H1 (cell line): ENCODE results near the gene ITGB5. TPM values are rescaled to one million over a fixed set of nuclear protein-coding genes. Genes with fewer than 3 reads are reported as not detected.

Experiments
- CTCF ChIA-PET: fragments of 300-600 bp; sonication (Branson Sonifier 250); formaldehyde crosslinking; loops from one replicate; lab custom pipeline; 2021; ENCODE audit not compliant: partially characterized antibody; lab: Charles Lee
- POLR2A ChIA-PET: fragments of 300-600 bp; sonication (Branson Sonifier 250); formaldehyde crosslinking; loops from one replicate; lab custom pipeline; 2021; ENCODE audit warnings: inconsistent platforms; ENCODE audit not compliant: partially characterized antibody; lab: Charles Lee
- DNase-seq, 2 experiments: peaks; one replicate each; pipeline versions ENCODE4 v3.0.0 to v3.0.0-alpha.2; 2010 to 2022; ENCODE audit warnings: low spot score in 2 of 2, low read depth in 1 of 2, mixed read lengths in 1 of 2
- FAIRE-seq: peaks from 2 replicates; lab custom pipeline; 2011; peaks lifted over from hg19 to GRCh38; lab: Jason Lieb, UNC
- H2AFZ ChIP-seq: 2 replicates; pipeline ENCODE4 v1.8.1; 2012; ENCODE audit warnings: low read length, inconsistent platforms
- H2AK5ac ChIP-seq: 2 replicates; pipeline ENCODE4 v1.6.1; 2013; ENCODE audit warnings: low read depth, low read length
- H2BK120ac ChIP-seq: replicated peaks from 2 replicates; pipeline ENCODE3; 2013; ENCODE audit warnings: low read depth, low read length, inconsistent platforms
- H2BK12ac ChIP-seq: 2 replicates; pipeline ENCODE4 v1.6.1; 2013; ENCODE audit warnings: low read depth, low read length
- H2BK15ac ChIP-seq: 2 replicates; pipeline ENCODE4 v1.6.1; 2013; ENCODE audit warnings: low read length
- H2BK20ac ChIP-seq: 2 replicates; pipeline ENCODE4 v1.6.1; 2013; ENCODE audit warnings: low read length
- H2BK5ac ChIP-seq: 2 replicates; pipeline ENCODE4 v1.6.1; 2013; ENCODE audit warnings: low read depth, low read length
- H3K14ac ChIP-seq: 2 replicates; pipeline ENCODE4 v1.6.1; 2013; ENCODE audit warnings: inconsistent platforms; ENCODE audit not compliant: insufficient read length
- H3K18ac ChIP-seq: 2 replicates; pipeline ENCODE4 v1.6.1; 2013; ENCODE audit warnings: low read length; ENCODE audit errors: extremely low read depth
- H3K23ac ChIP-seq: 2 replicates; pipeline ENCODE4 v1.6.1; 2013; ENCODE audit warnings: inconsistent platforms; ENCODE audit not compliant: insufficient read length
- H3K23me2 ChIP-seq: 2 replicates; pipeline ENCODE4 v1.6.1; 2013; ENCODE audit warnings: low read depth, low read length
- H3K27ac ChIP-seq: 2 replicates; pipeline ENCODE4 v1.6.1; 2011; ENCODE audit warnings: low read depth, low read length, inconsistent platforms
- H3K27me3 ChIP-seq, 4 experiments: replicated peaks in 1 of 4; 1 replicate in 1 of 4; 2 replicates in 3 of 4; pipeline versions ENCODE4 v1.6.1 to v1.8.1; 2011 to 2013; ENCODE audit warnings: low read length in 3 of 4, mild to moderate bottlenecking in 3 of 4, inconsistent platforms in 2 of 4, mixed read lengths in 2 of 4, moderate library complexity in 1 of 4; ENCODE audit not compliant: control insufficient read depth in 3 of 4, insufficient read depth in 3 of 4; ENCODE audit errors: extremely low read depth in 1 of 4
- H3K36me3 ChIP-seq, 4 experiments: 2 replicates each; pipeline versions ENCODE4 v1.6.1 to v1.8.1; 2011 to 2013; ENCODE audit warnings: mild to moderate bottlenecking in 4 of 4, low read length in 3 of 4, moderate library complexity in 2 of 4, control low read depth in 1 of 4, inconsistent platforms in 1 of 4; ENCODE audit not compliant: insufficient read depth in 4 of 4, control insufficient read depth in 2 of 4
- H3K4ac ChIP-seq: replicated peaks from 2 replicates; pipeline ENCODE3; 2013; ENCODE audit warnings: low read length, low read depth, mixed read lengths, inconsistent platforms; ENCODE audit not compliant: insufficient read length
- H3K4me1 ChIP-seq, 4 experiments: replicated peaks in 1 of 4; 1 replicate in 1 of 4; 2 replicates in 3 of 4; pipeline versions ENCODE4 v1.6.1 to v1.8.1; 2011 to 2013; ENCODE audit warnings: low read length in 3 of 4, inconsistent platforms in 2 of 4, mixed read lengths in 1 of 4; ENCODE audit not compliant: insufficient read depth in 4 of 4, control insufficient read depth in 3 of 4
- H3K4me2 ChIP-seq, 2 experiments: 2 replicates each; pipeline versions ENCODE4 v1.6.1 to v1.8.1; 2011 to 2013; ENCODE audit warnings: low read depth in 2 of 2, low read length in 2 of 2, control low read depth in 1 of 2, inconsistent platforms in 1 of 2, mild to moderate bottlenecking in 1 of 2; ENCODE audit not compliant: insufficient read depth in 1 of 2
- H3K4me3 ChIP-seq, 4 experiments: fragments of 200-600, 300-600 bp in 1 of 4; sonication (generic), shearing (Covaris generic), sonication (Bioruptor Twin) in 1 of 4; 2 replicates each; pipeline versions ENCODE4 v1.5.1 to v1.8.1; 2011 to 2016; ENCODE audit warnings: low read length in 4 of 4, low read depth in 3 of 4, control low read depth in 2 of 4, inconsistent platforms in 2 of 4, mild to moderate bottlenecking in 2 of 4, mixed read lengths in 1 of 4, moderate library complexity in 1 of 4; ENCODE audit not compliant: insufficient read depth in 2 of 4; ENCODE audit errors: extremely low read depth in 1 of 4
- H3K56ac ChIP-seq: replicated peaks from 2 replicates; pipeline ENCODE3; 2013; ENCODE audit warnings: low read depth, mild to moderate bottlenecking, mixed read lengths, low read length, inconsistent platforms; ENCODE audit not compliant: insufficient read length
- H3K79me1 ChIP-seq: 2 replicates; pipeline ENCODE4 v1.6.1; 2013; ENCODE audit warnings: low read depth, low read length, control low read depth
- H3K79me2 ChIP-seq, 2 experiments: 2 replicates each; pipeline versions ENCODE4 v1.6.1 to v1.8.1; 2012 to 2013; ENCODE audit warnings: low read length in 2 of 2, mild to moderate bottlenecking in 2 of 2, inconsistent platforms in 1 of 2; ENCODE audit not compliant: insufficient read depth in 2 of 2, control insufficient read depth in 1 of 2
- H3K9ac ChIP-seq, 4 experiments: replicated peaks in 1 of 4; 1 replicate in 1 of 4; 2 replicates in 3 of 4; pipeline versions ENCODE4 v1.6.1 to v1.8.1; 2011 to 2013; ENCODE audit warnings: low read depth in 3 of 4, low read length in 3 of 4, control low read depth in 2 of 4, mild to moderate bottlenecking in 2 of 4, moderate library complexity in 2 of 4, inconsistent platforms in 1 of 4; ENCODE audit errors: extremely low read depth in 1 of 4
- H3K9me3 ChIP-seq, 2 experiments: 2 replicates each; pipeline versions ENCODE4 v1.6.1 to v1.8.1; 2012 to 2013; ENCODE audit warnings: mild to moderate bottlenecking in 2 of 2, moderate library complexity in 2 of 2, control low read depth in 1 of 2, inconsistent platforms in 1 of 2, low read depth in 1 of 2, low read length in 1 of 2, mixed read lengths in 1 of 2; ENCODE audit not compliant: insufficient read depth in 2 of 2
- H4K20me1 ChIP-seq, 2 experiments: replicated peaks in 1 of 2; 2 replicates each; pipeline versions ENCODE3 to v1.8.1; 2011 to 2013; ENCODE audit warnings: inconsistent platforms in 2 of 2, low read length in 2 of 2, mild to moderate bottlenecking in 1 of 2; ENCODE audit not compliant: insufficient read depth in 2 of 2, control insufficient read depth in 1 of 2
- H4K5ac ChIP-seq: 2 replicates; pipeline ENCODE4 v1.6.1; 2013; ENCODE audit warnings: low read length, low read depth, mixed read lengths, inconsistent platforms; ENCODE audit not compliant: insufficient read length
- H4K8ac ChIP-seq: 2 replicates; pipeline ENCODE4 v1.8.0; 2013; ENCODE audit warnings: mild to moderate bottlenecking, moderate library complexity, low read length, inconsistent platforms; ENCODE audit not compliant: insufficient read depth; ENCODE audit errors: extremely low read depth
- H4K91ac ChIP-seq: replicated peaks from 2 replicates; pipeline ENCODE3; 2013; ENCODE audit warnings: low read length, mixed read lengths, inconsistent platforms; ENCODE audit not compliant: insufficient read length
- ATF2 ChIP-seq: IDR thresholded peaks from 2 replicates; pipeline ENCODE4 v1.6.1; 2012; ENCODE audit warnings: low read length, inconsistent platforms
- BCL11A ChIP-seq, 2 experiments: IDR thresholded peaks; one replicate each; pipeline ENCODE4 v1.6.1; 2011; ENCODE audit warnings: low read depth in 2 of 2, low read length in 2 of 2, mild to moderate bottlenecking in 2 of 2
- CTBP2 ChIP-seq: IDR thresholded peaks from 2 replicates; pipeline ENCODE4 v1.7.0; 2011; ENCODE audit warnings: borderline replicate concordance, mild to moderate bottlenecking, moderate library complexity, mixed read lengths, low read length; ENCODE audit not compliant: insufficient read depth, insufficient read length
- EZH2 ChIP-seq: fragments of 200-600 bp; sonication (generic); IDR thresholded peaks from 2 replicates; pipeline ENCODE4 v1.7.1; 2012; ENCODE audit warnings: low read depth, mild to moderate bottlenecking, moderate library complexity, low read length, inconsistent platforms; ENCODE audit not compliant: severe bottlenecking
- RNF2 ChIP-seq: fragments of 200-900, 300-1000 bp; sonication (generic); IDR thresholded peaks from 2 replicates; pipeline ENCODE4 v1.7.1; 2016; ENCODE audit warnings: borderline replicate concordance, low read depth, mild to moderate bottlenecking, antibody characterized with exemption, low read length; ENCODE audit not compliant: poor library complexity, severe bottlenecking; ENCODE audit errors: missing control alignments
- SIN3A ChIP-seq, 2 experiments: IDR thresholded peaks in 1 of 2; conservative IDR thresholded peaks in 1 of 2; 2 replicates each; pipeline ENCODE4 v1.6.1; 2011 to 2012; ENCODE audit warnings: low read length in 2 of 2, improper control_type of control experiment in 1 of 2, low read depth in 1 of 2, mild to moderate bottlenecking in 1 of 2
- WGBS, 2 experiments: shearing (Covaris generic) in 1 of 2; methylation state at CpG; one replicate each; pipeline versions ENCODE4 v1.1.6 to v1.1.7; 2013 to 2015; ENCODE audit warnings: low lambda C conversion rate in 2 of 2, mixed read lengths in 2 of 2, inconsistent platforms in 1 of 2, low coverage in 1 of 2, missing lambda C conversion rate in 1 of 2; ENCODE audit not compliant: insufficient replicate concordance in 2 of 2, insufficient coverage in 1 of 2, insufficient read length in 1 of 2; ENCODE audit errors: extremely low coverage in 1 of 2, missing lambda C conversion rate in 1 of 2; 5-methylcytosine and 5-hydroxymethylcytosine counted together
- polyA plus RNA-seq, 7 experiments: library from polyadenylated mRNA; depleted of rRNA in 3 of 7; stranded (reverse) in 5 of 7; unstranded in 2 of 7; fragments of >200 nt in 5 of 7; fragments of 200-250 nt in 2 of 7; gene quantifications; 1 replicate in 5 of 7; 2 replicates in 1 of 7; 4 replicates in 1 of 7; pipeline versions ENCODE4 v1.2.1 to v1.2.3, GENCODE V29; 2011 to 2013; ENCODE audit warnings: missing spikeins in 2 of 7, mixed read lengths in 2 of 7
- total RNA-seq: library from RNA; stranded (reverse); fragmentation: NEBNext Ultra II Directional; extraction: Animal tissue kit (Norgen Biotek cat#: 25700); gene quantifications from 2 replicates; pipeline ENCODE4 v1.2.1, GENCODE V29; 2021
- TF ChIP-seq, protein P1 (sequence below): IDR thresholded peaks from 2 replicates; pipeline ENCODE4 v1.6.1; 2012; ENCODE audit warnings: inconsistent platforms

The ITGB5 gene
- total and polyA plus RNA-seq, 2 of the 8 experiments (the other 6 are each of a cell fraction or from before 2014, with no cell fraction given): 101 to 268 TPM

- H3K18ac ChIP-seq: no peak overlapping the region
- no peak overlapping the region for H3K4me3 ChIP-seq
- no peak overlapping the region for H2BK20ac ChIP-seq
- H2AFZ ChIP-seq: no peak overlapping the region
- DNase-seq (no peak), FAIRE-seq (no peak)
- H4K5ac ChIP-seq: no peak overlapping the region
- H3K4ac ChIP-seq: no peak overlapping the region
- H4K8ac ChIP-seq: no peak overlapping the region
- no peak overlapping the region for H2BK15ac ChIP-seq
- H3K23ac ChIP-seq: no peak overlapping the region
- no peaks in the 10 kb centered on the region for H3K23me2 ChIP-seq
- H3K56ac ChIP-seq: no peak overlapping the region
- H3K4me1 ChIP-seq: peaks cover 2 to 6% (median 5%) of the 10 kb centered on the region in 4 experiments; a peak in 4 of 7 replicates
- H3K27ac ChIP-seq: no peak overlapping the region
- no peak for TF ChIP-seq BCL11A (IDR thresholded peaks at IDR 0.05; ENCODE audit: low read depth in 2 of 2, low read length in 2 of 2)
- no peak for TF ChIP-seq EZH2
- TF ChIP-seq ATF2: no peak
- TF ChIP-seq, protein P1, sequence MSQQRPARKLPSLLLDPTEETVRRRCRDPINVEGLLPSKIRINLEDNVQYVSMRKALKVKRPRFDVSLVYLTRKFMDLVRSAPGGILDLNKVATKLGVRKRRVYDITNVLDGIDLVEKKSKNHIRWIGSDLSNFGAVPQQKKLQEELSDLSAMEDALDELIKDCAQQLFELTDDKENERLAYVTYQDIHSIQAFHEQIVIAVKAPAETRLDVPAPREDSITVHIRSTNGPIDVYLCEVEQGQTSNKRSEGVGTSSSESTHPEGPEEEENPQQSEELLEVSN: no peak
- TF ChIP-seq RNF2: no peak
- TF ChIP-seq CTBP2: no peak
- TF ChIP-seq SIN3A (conservative IDR thresholded peaks at IDR 0.05 in 1 of 2, IDR thresholded peaks at IDR 0.05 in 1 of 2; ENCODE audit: low read depth in 1 of 2, low read length in 2 of 2): no peak
- no peak overlapping the region for H3K4me2 ChIP-seq
- peaks cover 0 to 4% of the 10 kb centered on the region in 2 experiments for H4K20me1 ChIP-seq
- peaks cover 0 to 7% (median 1%) of the 10 kb centered on the region in 4 experiments; a peak in 1 of 8 replicates for H3K36me3 ChIP-seq
- H3K79me1 ChIP-seq: peaks cover 2% of the 10 kb centered on the region; the same call in 1 of the 2 replicates
- H3K14ac ChIP-seq: no peak overlapping the region
- H2BK12ac ChIP-seq: no peak overlapping the region
- ChIA-PET POLR2A (no interaction called here), CTCF (interaction anchor here (0.6 to 1.5 kb wide), 4 partner anchors 11 to 68 kb away, joined by 3 to 5 read pairs (median 3); no protein-coding TSS in a partner anchor)
- H3K9ac ChIP-seq: no peak overlapping the region
- no peaks in the 10 kb centered on the region for H3K27me3 ChIP-seq
- no peak overlapping the region for H2BK120ac ChIP-seq
- peaks cover 0 to 4% of the 10 kb centered on the region in 2 experiments; a peak in 1 of 4 replicates for H3K79me2 ChIP-seq
- H3K9me3 ChIP-seq: no peaks in the 10 kb centered on the region
- 90% methylated on average over 1 of the region's 1 CpG; no CpG with 5 or more reads in 1 of the 2 experiments for WGBS, 2 experiments
- H2AK5ac ChIP-seq: no peak overlapping the region
- no peak overlapping the region for H2BK5ac ChIP-seq
- H4K91ac ChIP-seq: no peak overlapping the region
Observed at GRCh38 chr3:124854009-124854408, 33.2 kb downstream of the ITGB5 start.
